Ovary (tissue), 9 donors: ENCODE data around the gene QSOX2. TPM values are rescaled to one million over a fixed set of nuclear protein-coding genes. Genes with fewer than 3 reads are reported as not detected.

ENCODE experiments used
- DNase-seq, 5 donors: peaks; one replicate each; pipeline ENCODE4 v3.0.0-alpha.2; 2019 to 2020
- H3K27ac ChIP-seq, 2 donors: fragments of 200-600 bp; one replicate each; pipeline versions ENCODE4 v1.5.1 to v1.8.0; 2019 to 2022
- H3K27me3 ChIP-seq: fragments of 200-600 bp; one replicate; pipeline ENCODE4 v1.8.0; 2022
- H3K36me3 ChIP-seq: fragments of 200-600 bp; sonication (generic); one replicate; pipeline ENCODE4 v1.5.1; 2019
- H3K4me1 ChIP-seq: one replicate; pipeline ENCODE4 v1.8.1; 2013; ENCODE audit warnings: mild to moderate bottlenecking, moderate library complexity; ENCODE audit not compliant: insufficient read depth
- H3K4me3 ChIP-seq: fragments of 200-600 bp; sonication (generic); one replicate; pipeline ENCODE4 v1.5.1; 2017
- H3K9me3 ChIP-seq, 2 donors: fragments of 200-600 bp in 1 of 2; sonication (generic) in 1 of 2; one replicate each; pipeline versions ENCODE4 v1.5.1 to v1.8.1; 2013 to 2019; ENCODE audit warnings: mild to moderate bottlenecking in 1 of 2, moderate library complexity in 1 of 2
- EP300 ChIP-seq: sonication (generic); formaldehyde crosslinking; IDR thresholded peaks from one replicate; pipeline ENCODE4 v1.6.1; 2017; ENCODE audit warnings: antibody characterized with exemption
- POLR2A ChIP-seq: fragments of 450-650 bp; IDR thresholded peaks from one replicate; pipeline ENCODE4 v1.6.1; 2017; ENCODE audit warnings: antibody characterized with exemption, mild to moderate bottlenecking, moderate library complexity
- WGBS, 3 donors: extraction: QIAGEN DNeasy Blood & Tissue Kit in 1 of 3; methylation state at CpG; one replicate each; pipeline versions ENCODE4 v1.1.5 to v1.1.7; 2013 to 2017; 5-methylcytosine and 5-hydroxymethylcytosine counted together
- intact Hi-C, 4 donors: fragments of 100-400 bp; cut with DNase I; formaldehyde crosslinking; loops; one replicate each; pipeline versions ENCODE4 v1.11.0 to v1.15.1; 2022 to 2023
- polyA plus RNA-seq, 2 donors: library from polyadenylated mRNA; stranded (reverse); fragments of 200-250 nt in 1 of 2; fragments of 350-450 nt in 1 of 2; fragmentation: Illumina TruSeq in 1 of 2; extraction: RNeasy Lipid Tissue Mini Kit (QIAGEN cat#74804) in 1 of 2; gene quantifications; one replicate each; pipeline ENCODE4 v1.2.3, GENCODE V29; 2013 to 2014
- total RNA-seq, 7 donors: library from RNA; depleted of rRNA in 2 of 7; stranded (reverse); fragments of >200 nt in 2 of 7; fragmentation: NEBNext Ultra II Directional in 3 of 7; extraction: Animal tissue kit (Norgen Biotek cat#: 25700) in 3 of 7; gene quantifications; one replicate each; pipeline versions ENCODE4 v1.1.0 to v1.2.4, GENCODE V29; 2016 to 2023
- TF ChIP-seq, protein P1 (sequence below), 3 donors: fragments of 450-650 bp in 2 of 3; fragments of 200-600 bp in 1 of 3; IDR thresholded peaks; one replicate each; pipeline versions ENCODE4 v1.5.1 to v1.8.0; 2016 to 2022; ENCODE audit warnings: antibody characterized with exemption in 3 of 3, mild to moderate bottlenecking in 1 of 3
- donor health status: DM: no; HTN: no; CAD: no; lungs with moderate emphysema.
- donor health status: DM: no; HTN: no; CAD: no.
- donor health status: Bipolar disorder and iron deficiency.
- donor health status: DM: yes; HTN: yes; CAD: no.
- donor health status: DM: no; HTN: no; CAD: no.
- donor health status: DM: yes; HTN: yes; CAD: no.

The QSOX2 gene
- total and polyA plus RNA-seq, 9 donors: 5.6 to 14.3 (median 7.8) TPM

DNA sequence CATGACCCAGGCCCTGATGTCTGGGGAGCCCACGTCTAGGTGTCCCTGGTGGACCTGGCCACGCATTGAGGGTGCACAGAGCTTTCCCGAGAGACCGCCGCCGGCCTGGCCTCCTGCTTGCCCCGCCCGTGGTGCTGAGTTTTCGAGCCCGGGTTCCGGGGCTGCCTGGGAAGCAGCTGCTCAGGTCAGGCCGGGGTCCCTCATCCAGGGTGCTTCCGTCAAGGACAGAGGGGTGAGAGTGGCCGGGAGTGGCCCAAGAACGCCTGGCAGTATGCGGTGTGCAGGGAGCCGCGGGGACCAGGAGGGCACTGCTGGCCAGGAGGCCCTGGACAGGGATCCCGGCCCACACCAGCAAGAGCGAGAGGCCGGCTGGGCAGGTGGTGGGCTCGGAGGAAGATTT lies 38.7 kb upstream of the QSOX2 start:
- 52 to 73% (median 57%) methylated on average over 22 of the region's 22 CpGs for WGBS, 3 donors
- H3K9me3 ChIP-seq: no peaks in the 10 kb centered on the region
- H3K36me3 ChIP-seq: no peaks in the 10 kb centered on the region
- DNase-seq: no peak
- H3K27ac ChIP-seq: no peak overlapping the region
- TF ChIP-seq POLR2A (no peak), EP300 (no peak)
- TF ChIP-seq, protein P1, sequence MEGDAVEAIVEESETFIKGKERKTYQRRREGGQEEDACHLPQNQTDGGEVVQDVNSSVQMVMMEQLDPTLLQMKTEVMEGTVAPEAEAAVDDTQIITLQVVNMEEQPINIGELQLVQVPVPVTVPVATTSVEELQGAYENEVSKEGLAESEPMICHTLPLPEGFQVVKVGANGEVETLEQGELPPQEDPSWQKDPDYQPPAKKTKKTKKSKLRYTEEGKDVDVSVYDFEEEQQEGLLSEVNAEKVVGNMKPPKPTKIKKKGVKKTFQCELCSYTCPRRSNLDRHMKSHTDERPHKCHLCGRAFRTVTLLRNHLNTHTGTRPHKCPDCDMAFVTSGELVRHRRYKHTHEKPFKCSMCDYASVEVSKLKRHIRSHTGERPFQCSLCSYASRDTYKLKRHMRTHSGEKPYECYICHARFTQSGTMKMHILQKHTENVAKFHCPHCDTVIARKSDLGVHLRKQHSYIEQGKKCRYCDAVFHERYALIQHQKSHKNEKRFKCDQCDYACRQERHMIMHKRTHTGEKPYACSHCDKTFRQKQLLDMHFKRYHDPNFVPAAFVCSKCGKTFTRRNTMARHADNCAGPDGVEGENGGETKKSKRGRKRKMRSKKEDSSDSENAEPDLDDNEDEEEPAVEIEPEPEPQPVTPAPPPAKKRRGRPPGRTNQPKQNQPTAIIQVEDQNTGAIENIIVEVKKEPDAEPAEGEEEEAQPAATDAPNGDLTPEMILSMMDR (IDR thresholded peaks at IDR 0.05): no peak
- no peaks in the 10 kb centered on the region for H3K4me1 ChIP-seq
- intact Hi-C loops: loop anchor here in 3 of 4 donors (5.0 to 10.0 kb wide), 6 partner anchors 110 to 490 kb away; partner anchors contain the start of gene UBAC1 (in 1 of the 3)
- no peaks in the 10 kb centered on the region for H3K27me3 ChIP-seq
- no peak overlapping the region for H3K4me3 ChIP-seq

DNA sequence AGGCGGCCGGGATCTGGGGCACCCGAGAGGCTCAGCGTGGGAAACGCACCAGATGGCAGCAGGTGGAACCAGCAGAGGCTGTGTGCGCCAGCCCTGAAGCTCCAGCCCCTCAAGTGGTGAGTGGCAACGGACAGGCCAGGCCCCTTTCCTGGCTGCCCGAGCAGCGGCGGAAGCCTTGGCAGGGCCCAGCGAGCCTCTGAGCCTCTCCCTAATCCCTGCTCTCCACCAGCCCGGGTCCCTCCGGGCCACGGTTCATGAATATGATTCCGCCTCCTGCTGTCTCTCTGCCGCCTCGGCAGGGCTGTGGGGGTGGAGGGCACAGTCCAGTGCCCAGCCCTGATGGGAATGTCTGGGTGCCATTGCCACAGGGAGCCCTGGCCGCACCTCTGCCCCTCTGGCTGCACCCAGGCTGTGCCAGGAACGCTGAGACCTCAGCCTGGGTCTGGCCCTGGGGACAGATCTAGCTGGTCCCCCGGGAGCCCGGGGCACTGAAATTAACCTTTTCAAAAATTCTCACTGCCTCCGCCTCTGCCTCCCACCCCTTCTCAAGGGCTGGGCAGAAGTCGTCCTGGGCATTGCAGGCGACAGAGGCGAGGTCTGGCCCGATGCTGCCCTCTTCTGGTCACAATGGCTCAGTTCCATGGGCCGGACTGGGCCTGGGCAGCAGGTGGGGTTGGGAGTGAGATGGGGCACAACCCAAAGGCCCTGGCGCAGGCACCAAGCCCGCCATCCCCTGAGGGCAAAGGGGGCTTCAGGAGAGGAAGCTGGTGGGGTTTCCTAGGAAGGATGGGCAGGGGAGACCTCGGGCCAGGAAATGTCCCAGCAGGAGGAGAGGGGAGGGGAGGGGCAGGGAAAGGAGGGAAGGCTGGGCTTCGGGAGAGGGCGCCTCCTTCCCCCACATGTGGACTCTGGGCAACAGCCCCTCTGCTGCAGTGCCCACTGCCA lies 38.0 kb upstream of the QSOX2 start:
- no peaks in the 10 kb centered on the region for H3K4me1 ChIP-seq
- no peaks in the 10 kb centered on the region for H3K27me3 ChIP-seq
- peak; percentile 67 to 84 (median 76) for DNase-seq
- WGBS, 3 donors: 13 to 22% (median 15%) methylated on average over 31 to 32 of the region's 32 CpGs
- H3K27ac ChIP-seq: no peak overlapping the region
- TF ChIP-seq POLR2A: no peak
- TF ChIP-seq, protein P1 (IDR thresholded peaks at IDR 0.05): peak; percentile 63 to 75 (median 68)
- TF ChIP-seq EP300: no peak
- no peak overlapping the region for H3K4me3 ChIP-seq
- H3K9me3 ChIP-seq: no peaks in the 10 kb centered on the region
- H3K36me3 ChIP-seq: no peaks in the 10 kb centered on the region
- intact Hi-C loops: loop anchor here in 3 of 4 donors (5.0 to 10.0 kb wide), 6 partner anchors 109 to 489 kb away; partner anchors contain the start of gene UBAC1 (in 1 of the 3)

DNA sequence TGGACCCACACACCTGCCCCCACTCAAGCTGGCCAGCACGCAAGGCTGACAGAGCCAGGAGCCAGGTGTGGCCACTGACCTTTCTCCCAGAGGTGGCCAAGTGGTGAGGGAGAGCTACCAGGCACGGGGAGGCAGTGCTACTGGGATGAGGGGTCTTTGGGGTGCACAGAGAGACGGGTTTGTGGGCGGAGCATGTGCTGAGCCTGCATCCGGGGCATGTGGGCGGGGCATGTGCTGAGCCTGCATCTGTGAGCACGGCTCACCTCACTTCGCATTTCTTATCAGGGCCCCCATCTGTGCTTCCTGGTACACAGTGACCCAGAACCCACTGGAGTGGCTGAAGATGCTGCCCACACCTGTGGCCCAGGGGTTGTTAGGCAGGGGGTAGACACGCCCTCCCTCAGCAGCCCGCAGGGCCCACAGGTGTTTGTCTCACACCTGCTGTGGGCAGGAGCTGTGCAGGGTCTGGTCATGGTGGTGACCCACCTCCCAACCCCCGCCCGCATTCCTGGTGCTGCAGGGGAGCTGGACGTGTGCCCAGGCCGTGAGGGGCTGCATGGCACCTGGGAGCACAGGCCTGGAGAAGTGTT lies 36.8 kb upstream of the QSOX2 start:
- H3K27ac ChIP-seq: no peak overlapping the region
- intact Hi-C loops: loop anchor here in 3 of 4 donors (5.0 to 10.0 kb wide), 6 partner anchors 108 to 488 kb away; partner anchors contain the start of gene UBAC1 (in 1 of the 3)
- no peaks in the 10 kb centered on the region for H3K4me1 ChIP-seq
- no peaks in the 10 kb centered on the region for H3K9me3 ChIP-seq
- no peaks in the 10 kb centered on the region for H3K27me3 ChIP-seq
- 55 to 61% (median 60%) methylated on average over 12 to 14 of the region's 14 CpGs for WGBS, 3 donors
- TF ChIP-seq, protein P1 (IDR thresholded peaks at IDR 0.05): no peak
- TF ChIP-seq POLR2A: no peak
- no peak for TF ChIP-seq EP300
- no peaks in the 10 kb centered on the region for H3K36me3 ChIP-seq
- no peak for DNase-seq
- H3K4me3 ChIP-seq: no peak overlapping the region

DNA sequence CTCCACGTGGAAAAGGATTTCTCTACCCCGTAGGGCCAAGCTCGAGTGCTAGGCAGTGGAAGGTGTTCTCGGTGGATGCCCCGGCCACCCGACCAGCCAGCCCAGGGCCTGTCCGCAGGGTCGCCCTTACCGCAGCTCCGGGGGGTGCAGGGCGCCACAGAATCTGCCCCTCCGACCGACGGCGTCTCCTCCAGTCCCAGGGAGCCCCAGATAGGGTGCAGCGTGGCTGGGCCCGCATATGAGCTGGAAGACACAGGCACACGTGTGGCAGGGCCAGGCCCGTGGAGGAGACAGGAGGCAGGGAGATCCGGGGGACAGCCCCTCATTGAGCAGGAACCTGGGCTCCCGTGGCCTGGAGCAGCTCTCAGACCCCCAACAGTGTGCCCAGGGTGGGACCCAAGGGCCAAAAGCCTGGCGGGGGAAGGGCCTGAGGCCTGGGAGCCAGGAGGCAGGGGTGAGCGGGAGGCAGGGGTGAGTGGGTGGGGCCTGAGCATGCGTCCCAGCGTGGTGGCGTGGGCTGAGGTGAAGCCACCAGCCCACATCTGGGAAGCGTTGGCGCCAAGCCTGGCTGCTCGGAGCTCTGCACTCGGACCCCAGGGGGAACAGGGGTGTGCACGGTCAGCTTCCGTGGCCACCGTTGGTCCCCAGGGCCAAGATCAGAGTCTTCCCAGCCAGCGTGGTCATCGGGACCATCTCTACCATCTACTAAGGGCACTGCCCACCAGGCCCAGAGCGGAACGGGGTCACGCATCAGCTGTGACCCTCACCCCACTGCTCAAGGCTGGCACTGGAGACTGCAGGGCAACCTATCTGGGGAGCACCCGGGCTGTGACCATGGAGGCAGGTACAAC lies 36.0 kb upstream of the QSOX2 start:
- Histone ChIP-seq H3K4me1 (no peaks in the 10 kb centered on the region), H3K4me3 (no peak overlapping the region), H3K9me3 (no peaks in the 10 kb centered on the region), H3K27me3 (no peaks in the 10 kb centered on the region), H3K27ac (no peak overlapping the region), H3K36me3 (no peaks in the 10 kb centered on the region)
- no peak for TF ChIP-seq EP300
- TF ChIP-seq POLR2A: no peak
- TF ChIP-seq, protein P1 (IDR thresholded peaks at IDR 0.05): no peak
- no peak for DNase-seq
- 78 to 85% (median 80%) methylated on average over 39 of the region's 39 CpGs for WGBS, 3 donors
- intact Hi-C loops: loop anchor here in 3 of 4 donors (5.0 to 10.0 kb wide), 6 partner anchors 107 to 487 kb away; partner anchors contain the start of gene UBAC1 (in 1 of the 3)
